Ectodermal cell (in vitro differentiated cells): ENCODE data around the gene ESYT3.
"Not testable (repeated sequence)": the region's sequence is repeated elsewhere in the genome, so short reads cannot be mapped to it uniquely, and the experiment has no call there.

Experiments used
- H3K27ac ChIP-seq: 2 replicates; pipeline ENCODE4 v1.7.0; 2013; ENCODE audit warnings: mild to moderate bottlenecking, low read depth, low read length; ENCODE audit not compliant: insufficient read depth, poor library complexity, severe bottlenecking
- H3K27me3 ChIP-seq: 2 replicates; pipeline ENCODE4 v1.7.0; 2013; ENCODE audit warnings: mild to moderate bottlenecking, low read length; ENCODE audit not compliant: insufficient read depth, control insufficient read depth, poor library complexity, severe bottlenecking
- H3K36me3 ChIP-seq: one replicate; pipeline ENCODE4 v1.7.0; 2013; ENCODE audit warnings: low read length; ENCODE audit not compliant: control insufficient read depth, insufficient read depth
- H3K4me1 ChIP-seq: one replicate; pipeline ENCODE4 v1.7.0; 2013; ENCODE audit warnings: low read length; ENCODE audit not compliant: control insufficient read depth, insufficient read depth
- H3K4me3 ChIP-seq: 2 replicates; pipeline ENCODE4 v1.7.0; 2013; ENCODE audit warnings: low read depth, low read length, control low read depth; ENCODE audit not compliant: insufficient read depth
- H3K9me3 ChIP-seq: 2 replicates; pipeline ENCODE4 v1.7.0; 2013; ENCODE audit warnings: mild to moderate bottlenecking, low read length, moderate library complexity; ENCODE audit not compliant: control insufficient read depth
- WGBS, 2 experiments: methylation state at CpG; one replicate each; pipeline ENCODE4 v1.1.7; 2013; ENCODE audit warnings: missing lambda C conversion rate in 2 of 2; 5-methylcytosine and 5-hydroxymethylcytosine counted together

The ESYT3 gene

DNA sequence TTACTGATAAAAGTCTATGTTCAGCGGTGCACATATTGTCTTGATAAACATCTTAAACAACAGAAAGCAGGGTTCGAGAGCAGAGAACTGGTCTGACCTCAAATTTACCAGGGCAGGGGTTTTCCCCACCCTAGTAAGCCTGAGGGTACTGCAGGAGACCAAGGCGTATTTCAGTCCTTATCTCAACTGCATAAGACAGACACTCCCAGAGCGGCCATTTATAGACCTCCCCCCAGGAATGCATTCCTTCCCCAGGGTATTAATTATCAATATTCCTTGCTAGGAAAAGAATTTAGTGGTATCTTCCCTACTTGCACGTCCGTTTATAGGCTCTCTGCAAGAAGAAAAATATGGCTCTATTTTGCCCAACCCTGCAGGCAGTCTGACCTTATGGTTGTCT lies 52.2 kb downstream of the ESYT3 start:
- not testable (repeated sequence) for H3K9me3 ChIP-seq, H3K36me3 ChIP-seq, H3K4me1 ChIP-seq, H3K4me3 ChIP-seq, H3K27ac ChIP-seq, H3K27me3 ChIP-seq
- WGBS, 2 experiments = 89 to 95% methylated on average over 6 of the region's 6 CpGs

DNA sequence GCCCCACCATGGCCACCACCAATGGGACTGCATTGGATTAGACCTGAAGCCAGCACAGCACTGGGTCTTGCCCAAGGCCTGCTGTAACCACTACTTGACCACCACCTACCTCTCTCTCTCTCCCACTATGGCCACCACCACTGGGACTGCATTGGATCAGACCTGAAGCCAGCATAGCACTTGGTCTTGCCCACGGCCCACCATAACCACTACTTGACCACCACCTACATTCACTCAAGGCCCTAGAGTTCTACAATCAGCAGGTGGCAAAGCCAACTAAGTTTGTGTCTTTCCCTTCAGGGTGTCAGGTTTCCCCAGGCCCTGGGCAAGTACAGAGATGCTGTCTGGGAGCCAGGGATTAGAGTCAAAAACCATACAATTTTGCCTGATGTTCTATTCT lies 57.6 kb downstream of the ESYT3 start:
- no peak overlapping the region for H3K4me3 ChIP-seq
- WGBS, 2 experiments = 85 to 93% methylated on average over 1 of the region's 1 CpG
- no peaks in the 10 kb centered on the region for H3K4me1 ChIP-seq
- no peaks in the 10 kb centered on the region for H3K9me3 ChIP-seq
- H3K27ac ChIP-seq = no peak overlapping the region
- H3K27me3 ChIP-seq = no peaks in the 10 kb centered on the region
- no peaks in the 10 kb centered on the region for H3K36me3 ChIP-seq

DNA sequence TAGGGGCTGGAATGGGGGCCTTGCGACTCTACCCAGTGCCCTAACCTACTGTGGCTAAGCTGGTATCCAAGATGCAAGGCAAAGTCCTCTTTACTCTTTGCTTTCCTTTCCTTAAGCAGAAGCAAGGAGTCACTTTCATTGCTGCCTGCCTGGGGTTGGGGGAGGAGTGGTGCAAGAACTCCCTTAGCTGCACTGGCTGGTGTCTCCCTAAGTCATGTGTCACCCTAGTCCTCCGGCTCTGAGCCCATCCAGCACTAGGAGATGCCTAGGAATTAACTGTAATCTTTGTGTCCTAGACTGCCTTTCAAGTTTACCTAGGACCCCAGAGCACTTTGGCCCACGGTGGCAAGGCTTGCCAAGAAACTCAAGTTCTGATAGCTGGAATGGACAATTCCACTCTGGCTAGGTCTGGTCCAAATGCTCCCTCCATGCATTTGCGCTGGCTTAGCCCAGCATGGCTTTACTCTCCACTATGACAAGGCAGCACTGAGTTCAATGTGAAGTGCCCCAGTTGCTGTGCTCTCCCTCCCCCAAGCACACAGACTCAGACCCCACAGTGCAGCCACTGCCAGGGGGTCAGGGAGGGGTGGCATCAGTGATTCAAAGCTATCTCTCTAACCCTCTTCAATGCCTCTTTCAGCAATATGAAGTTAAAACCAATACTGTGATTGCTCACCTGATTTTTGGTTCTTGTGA lies 58.7 kb downstream of the ESYT3 start:
- no peaks in the 10 kb centered on the region for H3K27me3 ChIP-seq
- H3K4me1 ChIP-seq = no peaks in the 10 kb centered on the region
- H3K27ac ChIP-seq = no peak overlapping the region
- H3K36me3 ChIP-seq = no peaks in the 10 kb centered on the region
- H3K9me3 ChIP-seq = no peaks in the 10 kb centered on the region
- 91 to 94% methylated on average over 4 of the region's 4 CpGs for WGBS, 2 experiments
- no peak overlapping the region for H3K4me3 ChIP-seq

DNA sequence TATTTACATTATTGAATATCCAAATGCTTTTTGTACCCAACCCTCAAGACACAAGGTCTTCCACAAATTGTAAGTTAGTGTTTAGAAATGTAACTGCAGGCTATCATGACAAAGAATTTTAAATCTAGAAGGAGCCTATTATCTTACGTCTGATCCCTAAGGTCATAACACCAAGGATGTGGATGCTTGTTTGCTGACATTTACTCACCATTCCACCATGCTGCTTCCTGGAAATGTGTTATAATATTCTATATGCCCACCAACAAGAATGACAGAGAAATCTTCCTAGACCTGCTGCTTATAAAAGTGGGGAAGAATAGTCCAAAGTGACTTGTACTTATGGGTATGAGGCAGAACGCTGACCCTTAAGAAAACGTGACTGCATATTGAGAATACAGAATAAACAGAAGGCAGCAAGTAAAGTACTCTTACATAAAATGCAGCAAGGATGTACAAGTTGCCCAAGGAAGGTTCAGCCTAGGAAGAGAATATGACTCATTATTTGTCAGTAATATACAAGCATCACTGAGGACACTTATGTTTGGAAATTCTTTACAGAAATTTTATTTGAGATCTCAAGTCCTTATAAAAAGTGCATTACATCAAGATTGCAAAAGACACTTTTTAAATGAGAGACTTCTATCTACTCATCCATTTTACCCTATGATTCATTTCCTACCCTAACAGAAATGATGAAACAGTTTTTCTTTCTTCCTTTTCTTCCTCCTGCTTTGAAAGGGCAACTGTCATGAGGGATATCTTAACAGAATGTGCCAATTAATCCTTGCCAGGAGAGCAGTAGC lies 59.6 kb downstream of the ESYT3 start:
- no peak overlapping the region for H3K27ac ChIP-seq
- no peaks in the 10 kb centered on the region for H3K27me3 ChIP-seq
- no peaks in the 10 kb centered on the region for H3K9me3 ChIP-seq
- H3K36me3 ChIP-seq = no peaks in the 10 kb centered on the region
- 97 to 100% methylated on average over 3 of the region's 3 CpGs for WGBS, 2 experiments
- no peaks in the 10 kb centered on the region for H3K4me1 ChIP-seq
- H3K4me3 ChIP-seq = no peak overlapping the region

DNA sequence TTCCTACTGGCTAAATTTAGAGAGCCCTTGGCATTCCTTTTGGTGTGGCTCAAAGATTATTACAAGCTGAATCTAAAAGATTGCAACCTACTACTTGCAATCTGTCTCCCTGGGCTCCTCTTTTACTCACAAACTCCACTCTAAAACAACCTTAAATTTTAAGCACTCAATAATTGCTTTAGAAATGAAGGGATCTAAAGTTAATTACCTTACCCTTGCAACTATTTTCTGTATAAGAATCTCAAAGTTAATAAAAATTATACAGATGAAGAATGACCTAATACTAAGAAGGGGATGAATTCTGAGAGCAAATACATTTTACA lies 60.2 kb downstream of the ESYT3 start:
- H3K36me3 ChIP-seq = no peaks in the 10 kb centered on the region
- H3K4me3 ChIP-seq = no peak overlapping the region
- H3K4me1 ChIP-seq = no peaks in the 10 kb centered on the region
- no peak overlapping the region for H3K27ac ChIP-seq
- no peaks in the 10 kb centered on the region for H3K27me3 ChIP-seq
- no peaks in the 10 kb centered on the region for H3K9me3 ChIP-seq

DNA sequence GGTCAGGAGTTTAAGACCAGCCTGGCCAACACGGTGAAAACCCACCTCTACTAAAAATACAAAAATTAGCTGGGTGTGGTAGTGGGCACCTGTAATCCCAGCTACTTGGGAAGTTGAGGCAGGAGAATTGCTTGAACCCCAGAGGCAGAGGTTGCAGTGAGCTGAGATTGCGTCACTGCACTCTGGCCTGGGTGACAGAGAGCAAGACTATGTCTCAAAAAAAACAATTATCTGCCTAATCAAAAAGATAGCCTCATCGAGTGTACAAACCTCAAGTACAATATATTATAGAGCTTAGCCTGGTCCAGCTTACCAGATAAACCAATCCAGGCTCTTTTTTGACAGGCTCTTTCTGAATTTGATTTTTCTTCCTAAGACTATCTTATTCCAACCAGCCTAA lies 61.2 kb downstream of the ESYT3 start:
- not testable (repeated sequence) for H3K4me3 ChIP-seq, H3K9me3 ChIP-seq, H3K27ac ChIP-seq, H3K4me1 ChIP-seq, H3K27me3 ChIP-seq, H3K36me3 ChIP-seq
- WGBS, 2 experiments = 95 to 99% methylated on average over 3 of the region's 3 CpGs

DNA sequence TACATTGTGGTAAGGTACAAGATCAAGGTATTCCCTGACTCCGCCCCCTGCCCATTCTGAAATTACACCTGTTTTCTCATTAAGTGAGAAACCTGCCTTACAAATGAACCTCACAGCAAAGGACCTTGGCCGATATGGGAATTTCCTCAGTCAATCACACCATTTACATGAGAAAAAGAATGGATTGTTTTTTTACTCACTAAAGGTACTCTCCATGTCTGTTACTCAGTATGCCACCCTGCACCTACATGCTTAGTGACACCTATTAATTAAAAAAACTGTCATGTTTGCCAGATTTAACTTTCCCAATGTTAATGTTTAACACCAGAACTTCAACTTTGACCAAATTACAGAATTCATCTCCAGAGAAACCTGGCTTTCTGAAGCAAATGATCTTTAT lies 62.0 kb downstream of the ESYT3 start:
- no peak overlapping the region for H3K4me3 ChIP-seq
- H3K9me3 ChIP-seq = no peaks in the 10 kb centered on the region
- H3K27me3 ChIP-seq = no peaks in the 10 kb centered on the region
- H3K27ac ChIP-seq = no peak overlapping the region
- WGBS, 2 experiments = 90 to 96% methylated on average over 2 of the region's 2 CpGs
- H3K36me3 ChIP-seq = no peaks in the 10 kb centered on the region
- no peaks in the 10 kb centered on the region for H3K4me1 ChIP-seq

DNA sequence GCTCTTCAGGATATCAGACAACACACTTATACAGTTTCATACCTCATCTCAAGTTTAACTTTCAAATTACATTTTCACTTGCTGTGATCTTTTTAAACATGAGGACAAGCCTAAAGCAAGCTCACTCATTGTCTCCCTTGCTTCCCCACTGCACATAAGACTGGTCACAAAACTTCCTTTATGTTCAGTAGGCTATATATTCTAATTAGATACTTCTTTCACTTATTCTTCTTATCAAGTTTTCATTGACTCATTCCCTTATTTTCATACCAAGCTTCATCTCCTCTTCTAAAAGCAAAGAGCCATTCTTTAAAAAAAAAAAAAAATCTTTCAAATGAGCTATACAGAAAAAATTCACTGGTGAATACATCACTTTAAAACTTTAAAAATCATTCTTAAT lies 62.6 kb downstream of the ESYT3 start:
- H3K27me3 ChIP-seq = no peaks in the 10 kb centered on the region
- no peaks in the 10 kb centered on the region for H3K4me1 ChIP-seq
- H3K36me3 ChIP-seq = no peaks in the 10 kb centered on the region
- H3K9me3 ChIP-seq = no peaks in the 10 kb centered on the region
- no peak overlapping the region for H3K27ac ChIP-seq
- no peak overlapping the region for H3K4me3 ChIP-seq

DNA sequence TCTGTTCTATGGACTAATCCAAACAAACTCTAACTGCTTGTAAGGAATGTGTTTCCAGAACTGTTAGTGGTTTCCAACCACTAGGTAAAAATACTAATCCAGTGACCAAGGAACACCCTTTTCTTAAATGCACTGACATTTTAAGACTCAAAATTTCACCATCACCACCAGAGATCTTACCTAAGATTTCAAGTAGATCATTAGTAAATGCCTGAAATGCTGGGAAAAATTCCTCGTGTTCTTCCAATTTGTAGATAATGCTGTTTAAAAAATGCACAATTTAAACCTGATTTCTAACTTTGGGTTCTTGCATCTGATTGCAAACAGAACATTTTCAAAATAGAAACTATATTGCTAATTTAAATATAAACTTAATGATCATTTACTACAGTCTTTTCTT lies 63.4 kb downstream of the ESYT3 start:
- Histone ChIP-seq H3K27me3 (no peaks in the 10 kb centered on the region), H3K4me1 (no peaks in the 10 kb centered on the region), H3K4me3 (no peak overlapping the region), H3K27ac (no peak overlapping the region), H3K36me3 (no peaks in the 10 kb centered on the region), H3K9me3 (no peaks in the 10 kb centered on the region)
- WGBS, 2 experiments = 91 to 100% methylated on average over 1 of the region's 1 CpG

DNA sequence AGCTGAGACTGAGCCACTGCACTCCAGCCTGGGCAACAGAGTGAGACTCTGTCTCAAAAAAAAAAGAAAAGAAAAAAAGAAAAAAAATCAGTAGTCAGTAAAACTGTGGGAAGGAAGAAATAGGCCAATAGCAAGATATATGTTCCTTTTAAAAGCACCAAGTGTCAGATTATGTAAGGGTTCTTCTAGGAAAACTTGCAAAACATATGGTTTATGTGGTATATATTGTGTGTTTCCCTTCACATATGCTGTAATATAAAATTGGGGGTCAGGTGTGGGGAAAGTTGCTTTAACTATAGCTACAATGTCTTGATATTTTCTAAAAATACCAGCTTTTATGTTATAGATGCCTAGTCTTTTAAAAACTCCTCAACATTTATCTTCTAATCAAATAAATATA lies 64.6 kb downstream of the ESYT3 start:
- H3K4me1 ChIP-seq = no peaks in the 10 kb centered on the region
- H3K36me3 ChIP-seq = no peaks in the 10 kb centered on the region
- H3K27ac ChIP-seq = no peak overlapping the region
- no peaks in the 10 kb centered on the region for H3K9me3 ChIP-seq
- H3K4me3 ChIP-seq = no peak overlapping the region
- H3K27me3 ChIP-seq = no peaks in the 10 kb centered on the region
